GM19463 (cell line): ENCODE data around the gene PCYT1A.
"Not testable (repeated sequence)": the region's sequence is repeated elsewhere in the genome, so short reads cannot be mapped to it uniquely, and the experiment has no call there.

Experiments used
- ATAC-seq: cut with Tn5 transposase; IDR thresholded peaks from one replicate; pipeline ENCODE4 v1.9.1; 2021; ENCODE audit warnings: mild to moderate bottlenecking, moderate library complexity; ENCODE audit not compliant: unreplicated experiment

Gene PCYT1A

DNA sequence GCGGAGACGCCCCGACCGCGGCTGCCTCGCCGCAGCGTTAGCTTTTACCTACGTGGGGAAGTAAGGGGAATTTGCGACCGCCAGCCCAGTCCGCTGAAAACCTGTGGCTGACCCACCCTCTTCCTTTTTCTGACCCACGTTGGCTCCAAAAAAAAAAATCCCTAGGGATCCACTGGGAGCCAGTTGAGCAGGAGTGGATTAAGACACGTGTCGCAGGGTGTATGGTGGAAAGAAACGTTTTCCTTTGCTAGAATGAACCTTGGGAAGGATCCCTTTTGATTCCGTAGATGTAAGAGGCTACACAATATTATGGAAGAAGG lies 575 bp upstream of the PCYT1A start:
- ATAC-seq, result no peak

GRCh38 chr3:196287090-196287439 lies 461 bp downstream of the PCYT1A start:
- ATAC-seq, result peak; percentile 10

DNA sequence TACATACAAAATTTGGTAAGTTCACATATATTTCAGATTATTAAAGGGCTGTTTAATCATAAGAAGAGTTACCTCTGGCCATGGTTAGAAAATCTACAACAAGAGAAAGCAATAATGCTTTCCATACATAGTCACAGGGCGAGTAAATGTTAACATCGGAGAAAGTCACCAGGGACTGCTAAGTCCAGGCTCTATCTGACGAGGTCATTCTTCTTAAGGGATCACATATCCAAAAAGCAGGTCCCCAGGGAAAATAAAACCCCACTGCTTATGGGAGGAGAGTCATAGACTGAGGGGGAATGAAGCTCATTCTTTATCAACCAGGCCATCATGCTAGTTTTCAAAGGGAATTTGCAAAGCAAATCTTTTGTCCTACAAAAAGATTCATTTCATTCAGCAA lies 3.1 kb downstream of the PCYT1A start:
- no peak for ATAC-seq

DNA sequence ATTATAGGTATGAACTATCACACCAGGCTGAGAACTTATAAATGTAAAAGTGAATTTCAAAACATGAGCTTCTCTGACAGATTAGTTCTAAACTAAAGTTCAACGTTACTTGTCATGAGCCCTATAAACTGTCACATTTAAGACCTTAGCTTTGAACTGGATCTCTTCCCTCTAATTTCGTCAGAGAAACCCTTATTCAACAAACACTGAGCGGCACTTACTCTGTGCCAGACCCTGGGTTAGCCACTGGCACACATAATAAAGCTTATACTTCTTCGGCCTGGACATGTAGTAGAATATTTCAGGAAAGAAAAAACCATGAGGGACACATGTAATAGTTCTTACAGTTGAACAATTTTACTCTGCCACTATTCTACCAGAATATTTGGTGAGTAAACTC lies 5.6 kb downstream of the PCYT1A start:
- ATAC-seq, result no peak

- no peak for ATAC-seq
Observed at GRCh38 chr3:196280689-196281440, 6.7 kb downstream of the PCYT1A start.

GRCh38 chr3:196275126-196275525 lies 12.4 kb downstream of the PCYT1A start:
- ATAC-seq, result no peak

DNA sequence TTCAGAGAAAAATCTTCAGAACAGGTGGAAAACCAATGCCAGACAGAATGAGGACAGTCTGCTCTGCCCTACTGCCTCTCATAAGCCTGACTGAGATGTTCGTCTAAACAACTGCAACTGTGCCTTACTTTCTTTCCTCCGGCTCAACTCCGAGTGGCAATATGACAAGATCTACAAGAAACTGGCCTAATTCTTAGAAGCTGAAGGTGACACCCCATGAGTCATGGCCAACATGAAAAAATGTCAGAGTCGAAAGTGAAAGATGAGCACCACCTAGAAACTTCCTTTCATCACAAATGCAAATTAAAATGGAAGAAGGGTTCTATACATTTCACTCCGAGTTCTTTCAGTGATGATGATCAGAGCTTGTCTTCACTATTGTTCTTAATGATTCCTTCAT lies 12.9 kb downstream of the PCYT1A start:
- peak; percentile 88 for ATAC-seq

DNA sequence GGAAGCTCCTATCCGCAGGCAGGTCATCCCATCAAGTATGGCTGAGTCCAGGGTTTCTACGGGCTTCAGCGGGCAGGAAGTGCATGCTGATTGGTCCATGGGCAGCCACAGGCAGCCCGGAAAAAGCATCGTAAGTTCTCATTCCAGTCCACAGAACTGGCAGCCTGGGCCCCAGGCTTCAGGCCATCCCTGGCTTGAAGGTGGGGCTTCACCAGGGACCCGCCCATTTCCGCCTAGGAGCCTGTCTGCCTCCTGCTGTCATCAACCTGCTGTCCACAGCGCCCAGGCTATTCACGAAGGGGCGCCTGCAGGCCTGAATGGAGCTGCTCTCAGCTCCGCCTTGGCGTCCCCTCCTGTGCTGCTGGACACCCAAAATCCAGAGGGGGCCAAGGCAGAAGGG lies 13.9 kb downstream of the PCYT1A start:
- ATAC-seq, result no peak

- ATAC-seq, result no peak
Observed at GRCh38 chr3:196272826-196273225, 14.7 kb downstream of the PCYT1A start.

- no peak for ATAC-seq
Observed at GRCh38 chr3:196270499-196270898, 17.0 kb downstream of the PCYT1A start.

- ATAC-seq, result no peak
Observed at GRCh38 chr3:196268284-196269163, 19.0 kb downstream of the PCYT1A start.

DNA sequence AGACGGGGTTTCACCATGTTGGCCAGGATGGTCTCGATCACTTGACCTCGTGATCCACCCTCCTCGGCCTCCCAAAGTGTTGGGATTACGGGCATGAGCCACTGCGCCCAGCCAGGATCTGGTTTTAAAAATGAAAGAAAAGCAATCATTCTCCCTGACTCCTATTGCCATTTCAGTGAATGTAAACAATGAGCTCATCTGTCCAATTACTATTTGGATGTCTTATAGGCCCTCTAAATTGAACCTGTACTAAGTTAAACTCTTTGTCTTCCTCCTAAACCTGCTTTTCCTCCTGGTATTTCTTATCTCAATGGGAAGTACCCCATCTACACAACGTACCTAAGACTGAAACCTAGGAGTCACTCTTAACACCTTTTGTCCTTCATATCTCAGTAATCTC lies 23.7 kb downstream of the PCYT1A start:
- no peak for ATAC-seq

DNA sequence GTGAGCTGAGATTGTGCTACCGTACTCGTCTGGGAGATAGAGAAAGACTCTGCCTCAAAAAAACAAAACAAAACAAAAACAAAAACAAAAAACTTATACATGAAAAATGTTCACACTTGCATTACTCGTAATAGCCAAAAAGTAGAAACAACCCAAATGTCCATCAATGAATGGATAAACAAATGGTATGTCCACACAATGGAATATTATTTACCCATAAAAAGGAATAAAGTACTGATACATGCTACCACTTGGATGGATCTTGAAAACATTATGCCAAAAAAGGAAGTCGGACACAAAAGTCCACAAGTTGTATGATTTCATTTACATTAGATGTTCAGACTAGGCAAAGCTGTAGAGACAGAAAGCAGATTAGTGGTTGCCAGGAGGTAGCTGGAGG lies 26.7 kb downstream of the PCYT1A start:
- no peak for ATAC-seq

DNA sequence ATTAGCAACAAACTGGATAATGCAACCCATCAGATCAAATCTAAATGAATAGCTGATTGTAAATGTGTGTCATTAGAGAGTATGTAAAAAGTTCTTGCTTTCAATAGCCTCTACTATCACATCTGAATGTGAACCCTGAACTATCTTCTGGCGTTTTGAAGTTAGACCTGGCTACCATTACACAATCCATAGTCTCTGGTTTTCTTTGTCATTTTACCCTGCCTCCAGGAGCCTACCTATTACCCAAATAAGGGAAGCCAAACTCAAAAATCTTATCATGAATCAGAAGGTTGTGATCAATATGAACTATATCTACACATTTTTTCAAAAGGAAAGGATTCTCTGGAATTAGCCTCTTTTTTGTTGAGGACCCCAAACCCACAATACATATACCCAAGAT lies 31.8 kb downstream of the PCYT1A start:
- ATAC-seq, result no peak

- ATAC-seq, result no peak
Observed at GRCh38 chr3:196254376-196255283, 32.9 kb downstream of the PCYT1A start.

- ATAC-seq, result no peak
Observed at GRCh38 chr3:196251918-196252317, 35.6 kb downstream of the PCYT1A start.

- ATAC-seq, result no peak
Observed at GRCh38 chr3:196246612-196247308, 40.8 kb downstream of the PCYT1A start.

DNA sequence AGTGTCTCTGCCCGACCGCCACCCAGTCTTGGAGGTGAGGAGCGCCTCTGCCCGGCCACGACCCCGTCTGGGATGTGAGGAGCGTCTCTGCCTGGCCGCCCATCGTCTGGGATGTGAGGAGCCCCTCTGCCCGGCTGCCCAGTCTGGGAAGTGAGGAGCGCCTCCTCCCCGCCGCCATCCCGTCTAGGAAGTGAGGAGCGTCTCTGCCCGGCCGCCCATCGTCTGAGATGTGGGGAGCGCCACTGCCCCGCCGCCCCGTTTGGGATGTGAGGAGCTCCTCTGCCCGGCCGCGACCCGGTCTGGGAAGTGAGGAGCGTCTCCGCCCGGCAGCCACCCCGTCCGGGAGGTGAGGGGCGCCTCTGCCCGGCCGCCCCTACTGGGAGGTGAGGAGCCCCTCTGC lies 43.4 kb downstream of the PCYT1A start:
- ATAC-seq, result not testable (repeated sequence)

DNA sequence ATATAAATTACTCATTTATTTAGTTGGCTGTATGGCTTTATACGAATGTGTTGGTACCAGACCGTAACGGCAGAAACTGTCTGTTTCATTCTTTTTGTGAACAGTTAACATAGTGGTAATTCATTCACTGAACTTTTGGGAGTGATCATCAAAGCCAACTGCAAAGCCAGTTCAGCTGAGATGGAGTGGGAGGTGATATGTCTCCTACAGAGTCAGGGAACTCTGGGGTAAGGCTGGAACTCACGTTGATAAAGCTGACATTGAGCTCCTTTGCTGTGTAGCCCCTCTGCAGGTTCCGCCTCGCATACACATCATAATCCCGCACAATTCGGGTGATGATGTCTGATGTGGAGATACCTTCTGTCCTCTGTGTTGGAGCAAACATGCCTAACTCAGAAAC lies 45.8 kb downstream of the PCYT1A start:
- no peak for ATAC-seq

DNA sequence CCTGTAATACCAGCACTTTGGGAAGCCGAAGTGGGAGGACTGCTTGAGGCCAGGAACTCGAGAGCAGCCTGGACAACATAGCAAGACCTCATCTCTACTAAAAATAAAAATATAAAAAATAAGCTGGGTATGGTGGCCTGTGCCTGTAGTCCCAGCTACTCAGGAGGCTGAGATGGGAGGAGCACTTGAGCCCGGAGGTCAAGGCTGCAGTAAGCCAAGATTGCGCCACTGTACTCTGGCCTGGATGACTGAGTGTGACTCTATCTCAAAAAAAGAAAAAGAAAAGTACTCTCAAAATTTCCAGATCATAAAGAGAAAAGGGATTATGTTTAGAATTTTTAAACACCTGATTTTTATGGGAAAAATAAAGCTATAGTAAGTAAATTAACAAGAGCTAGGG lies 47.1 kb downstream of the PCYT1A start:
- no peak for ATAC-seq
